GM23338 (cell line): ENCODE measurements around the gene ART1.

Experiments used
- CREB1 ChIP-seq: fragments of 250-450 bp; sonication (Bioruptor Pico); IDR thresholded peaks from 2 replicates; pipeline ENCODE4 v1.5.0; 2020; ENCODE audit warnings: low read depth, mild to moderate bottlenecking, moderate library complexity
- CTCF ChIP-seq, 2 experiments: fragments of 200-600 bp in 1 of 2; sonication (generic) in 1 of 2; conservative IDR thresholded peaks; 2 replicates each; pipeline versions ENCODE4 v1.5.1 to v1.6.1; 2016 to 2017; ENCODE audit warnings: antibody characterized with exemption in 2 of 2, low read depth in 2 of 2, mild to moderate bottlenecking in 2 of 2, moderate library complexity in 1 of 2
- ETS1 ChIP-seq: IDR thresholded peaks from 2 replicates; pipeline ENCODE4 v1.6.1; 2016; ENCODE audit warnings: antibody characterized with exemption
- EZH2 ChIP-seq: fragments of 200-600 bp; sonication (generic); IDR thresholded peaks from one replicate; pipeline ENCODE4 v1.8.0; 2017; ENCODE audit warnings: antibody characterized with exemption, mild to moderate bottlenecking, low read depth; ENCODE audit not compliant: unreplicated experiment
- EZH2phosphoT487 ChIP-seq: fragments of 200-600 bp; sonication (generic); IDR thresholded peaks from one replicate; pipeline ENCODE4 v1.8.1; 2018; ENCODE audit warnings: antibody characterized with exemption; ENCODE audit not compliant: unreplicated experiment
- NANOG ChIP-seq: IDR thresholded peaks from 2 replicates; pipeline ENCODE4 v1.6.1; 2016; ENCODE audit warnings: antibody characterized with exemption, borderline replicate concordance
- POLR2AphosphoS5 ChIP-seq: IDR thresholded peaks from 2 replicates; pipeline ENCODE4 v1.6.1; 2016; ENCODE audit warnings: antibody characterized with exemption, low read depth
- REST ChIP-seq: IDR thresholded peaks from one replicate; pipeline ENCODE4 v1.6.1; 2018; ENCODE audit warnings: antibody characterized with exemption; ENCODE audit not compliant: unreplicated experiment
- STAT1 ChIP-seq: IDR thresholded peaks from one replicate; pipeline ENCODE4 v1.6.1; 2016; ENCODE audit warnings: antibody characterized with exemption; ENCODE audit not compliant: unreplicated experiment
- ZNF331 ChIP-seq: fragments of 250-450 bp; sonication (Bioruptor Pico); IDR thresholded peaks from 2 replicates; pipeline ENCODE4 v1.5.0; 2020; ENCODE audit warnings: low read depth, mild to moderate bottlenecking, moderate library complexity

DNA sequence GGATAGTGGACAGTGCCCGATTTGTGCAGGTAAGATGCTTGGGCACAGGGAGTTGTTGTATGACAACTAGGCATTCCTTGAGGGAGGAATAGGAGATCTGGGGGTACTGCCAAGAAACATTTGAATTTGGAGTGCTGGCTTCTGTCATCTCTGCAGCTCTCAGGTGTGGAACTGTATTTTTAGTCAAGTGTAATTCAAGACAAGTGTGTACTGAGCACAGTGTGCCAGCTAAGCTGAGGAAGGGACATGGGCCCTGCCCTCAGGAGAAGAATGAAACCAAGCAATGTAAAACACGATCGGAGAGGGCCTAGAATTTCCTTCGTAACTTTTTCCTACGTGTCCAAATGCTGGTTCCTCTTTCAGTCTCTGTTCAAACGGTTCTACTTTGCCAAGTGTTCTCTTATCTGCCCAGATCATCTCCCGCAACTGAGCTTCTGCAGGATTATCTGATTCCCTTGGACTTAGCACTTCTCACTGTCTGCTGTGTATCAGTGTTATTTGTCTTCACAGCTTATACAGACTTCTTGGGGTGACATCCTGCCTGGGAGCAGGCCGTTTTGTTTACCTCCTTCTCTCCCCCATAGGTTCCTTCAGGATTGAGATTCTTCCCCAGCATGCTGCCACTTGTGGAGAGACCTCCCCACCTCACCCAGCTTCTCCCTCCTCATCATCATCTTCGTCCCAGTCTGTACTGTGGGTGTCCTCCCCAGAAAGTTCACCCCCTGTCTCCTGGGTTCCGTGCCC lies 30.8 kb upstream of the ART1 start:
- TF ChIP-seq ETS1 (no peak), POLR2AphosphoS5 (no peak), EZH2phosphoT487 (no peak), CREB1 (CRISPR knock-in tag) (no peak), EZH2 (no peak), CTCF (conservative IDR thresholded peaks at IDR 0.05; ENCODE audit: low read depth in 2 of 2) (no peak), REST (no peak), STAT1 (no peak), NANOG (no peak), ZNF331 (CRISPR knock-in tag) (no peak)
